ENCODE results near the gene BACH2. TPM values are rescaled to one million over a fixed set of nuclear protein-coding genes. Genes with fewer than 3 reads are reported as not detected.

BACH2 gene
- total and polyA plus RNA-seq, 2 of the 8 experiments (the other 6 are each of a cell fraction or from before 2014, with no cell fraction given) = 1.9 to 5.9 TPM

DNA sequence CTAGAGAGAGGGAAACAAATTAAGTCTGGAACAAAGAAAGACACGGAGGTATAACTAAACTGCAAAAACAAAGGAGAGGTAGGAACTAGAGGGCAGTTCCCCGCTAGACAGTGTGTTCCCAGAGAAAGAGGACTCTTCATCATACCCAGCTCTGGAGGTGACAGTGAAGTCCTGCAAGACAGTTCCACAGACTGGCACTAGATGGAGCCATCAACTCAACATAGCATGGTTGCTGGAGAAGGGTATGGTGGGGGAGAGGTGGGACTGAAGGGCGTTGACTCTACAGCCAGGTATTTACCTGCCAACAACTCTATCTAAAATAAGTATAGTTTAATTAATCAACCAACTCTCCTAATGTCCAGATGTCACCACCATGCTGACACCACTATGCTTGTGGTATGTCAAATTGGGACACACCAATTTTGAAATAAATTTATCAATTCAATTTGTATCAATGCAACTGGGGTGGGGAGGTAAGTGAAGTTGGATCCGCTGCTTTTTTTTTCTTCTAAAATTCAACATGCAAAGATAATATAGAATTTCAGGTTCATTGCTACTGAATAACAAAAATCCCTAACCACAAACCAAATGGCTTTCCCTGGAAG is 9.7 kb downstream of the BACH2 start:
- no peaks in the 10 kb centered on the region for H3K79me1 ChIP-seq (ENCODE audit: low read depth, low read length)
- H4K5ac ChIP-seq (ENCODE audit: insufficient read length, low read depth, low read length) = no peak overlapping the region
- no peak overlapping the region for H2BK120ac ChIP-seq (replicated peaks; ENCODE audit: low read depth, low read length)
- no peak overlapping the region for H3K27ac ChIP-seq (ENCODE audit: low read depth, low read length)
- H3K23ac ChIP-seq (ENCODE audit: insufficient read length) = no peak overlapping the region
- no peak overlapping the region for H3K56ac ChIP-seq (replicated peaks; ENCODE audit: insufficient read length, low read depth, low read length)
- H3K23me2 ChIP-seq (ENCODE audit: low read depth, low read length) = no peaks in the 10 kb centered on the region; the same call in 1 of the 2 replicates
- no peaks in the 10 kb centered on the region for H3K36me3 ChIP-seq (ENCODE audit: control insufficient read depth in 2 of 4, insufficient read depth in 4 of 4, low read length in 3 of 4)
- CTCF ChIA-PET (ENCODE audit: partially characterized antibody) = interaction anchor here (0.6 to 16.3 kb wide), 27 partner anchors 11 to 347 kb away, joined by 3 to 234 read pairs (median 5); no protein-coding TSS in a partner anchor
- FAIRE-seq (peak; percentile 88), DNase-seq (ENCODE audit: low read depth in 1 of 2, low spot score in 2 of 2) (peak; percentile 62 to 87)
- H4K91ac ChIP-seq (replicated peaks; ENCODE audit: insufficient read length, low read length) = no peak overlapping the region
- H3K9ac ChIP-seq (replicated peaks in 1 of 4; ENCODE audit: extremely low read depth in 1 of 4, low read depth in 3 of 4, low read length in 3 of 4) = no peak overlapping the region
- no peak overlapping the region for H4K8ac ChIP-seq (ENCODE audit: extremely low read depth, insufficient read depth, low read length)
- TF ChIP-seq BACH1 (IDR thresholded peaks at IDR 0.05; ENCODE audit: low read length) (peak; percentile 79; the same call in 1 of the 2 replicates), BRCA1 (IDR thresholded peaks at IDR 0.05; ENCODE audit: low read depth, low read length) (no peak), GABPA (IDR thresholded peaks at IDR 0.05; ENCODE audit: borderline replicate concordance, insufficient read depth, low read length) (no peak), SP2 (IDR thresholded peaks at IDR 0.05; ENCODE audit: low read length) (no peak), MAX (IDR thresholded peaks at IDR 0.05) (0 out of 2 replicates have a peak, but pooled peaks have one; percentile 29), TEAD4 (IDR thresholded peaks at IDR 0.05; ENCODE audit: low read depth, low read length) (peak; percentile 25; the same call in 1 of the 2 replicates), MAFK (IDR thresholded peaks at IDR 0.05; ENCODE audit: low read depth, low read length) (peak; percentile 57; the same call in 1 of the 2 replicates), RAD21 (IDR thresholded peaks at IDR 0.05 in 1 of 2, conservative IDR thresholded peaks at IDR 0.05 in 1 of 2; ENCODE audit: low read depth in 2 of 2, low read length in 2 of 2) (peak; percentile 99), YY1 (IDR thresholded peaks at IDR 0.05; ENCODE audit: low read depth, low read length) (peak; percentile 68; the same call in 1 of the 2 replicates), CTCF (IDR thresholded peaks at IDR 0.05; ENCODE audit: control extremely low read depth in 1 of 3, insufficient read depth in 1 of 3, low read depth in 1 of 3, low read length in 3 of 3) (peak; percentile 85 to 99 (median 97))
- POLR2A ChIA-PET (ENCODE audit: partially characterized antibody) = interaction anchor here (1.2 kb wide), 1 partner anchor 106 kb away, joined by 4 read pairs; no protein-coding TSS in a partner anchor
- H2AK5ac ChIP-seq (ENCODE audit: low read depth, low read length) = no peak overlapping the region
- peaks cover 7 to 19% (median 12%) of the 10 kb centered on the region in 4 experiments; a peak in 6 of 7 replicates for H3K4me1 ChIP-seq (replicated peaks in 1 of 4; ENCODE audit: control insufficient read depth in 3 of 4, insufficient read depth in 4 of 4, low read length in 3 of 4)
- H3K18ac ChIP-seq (ENCODE audit: extremely low read depth, low read length) = no peak overlapping the region
- H3K4ac ChIP-seq (replicated peaks; ENCODE audit: insufficient read length, low read depth, low read length) = no peak overlapping the region
- H3K4me2 ChIP-seq (ENCODE audit: insufficient read depth in 1 of 2, low read depth in 2 of 2, low read length in 2 of 2) = no peak overlapping the region
- H3K14ac ChIP-seq (ENCODE audit: insufficient read length) = no peak overlapping the region
- no peak overlapping the region for H3K4me3 ChIP-seq (ENCODE audit: extremely low read depth in 1 of 4, insufficient read depth in 2 of 4, low read depth in 3 of 4, low read length in 4 of 4)
- H2BK5ac ChIP-seq (ENCODE audit: low read depth, low read length) = no peak overlapping the region
- H2BK15ac ChIP-seq (ENCODE audit: low read length) = no peak overlapping the region
- H2BK12ac ChIP-seq (ENCODE audit: low read depth, low read length) = no peak overlapping the region
- no peaks in the 10 kb centered on the region for H3K9me3 ChIP-seq (ENCODE audit: insufficient read depth in 2 of 2, low read depth in 1 of 2, low read length in 1 of 2)
- no peak overlapping the region for H2AFZ ChIP-seq (ENCODE audit: low read length)
- no peak overlapping the region for H2BK20ac ChIP-seq (ENCODE audit: low read length)
- H3K27me3 ChIP-seq (replicated peaks in 1 of 4; ENCODE audit: control insufficient read depth in 3 of 4, extremely low read depth in 1 of 4, insufficient read depth in 3 of 4, low read length in 3 of 4) = no peaks in the 10 kb centered on the region
- no peaks in the 10 kb centered on the region for H4K20me1 ChIP-seq (replicated peaks in 1 of 2; ENCODE audit: control insufficient read depth in 1 of 2, insufficient read depth in 2 of 2, low read length in 2 of 2)
- 33% methylated on average over 4 of the region's 4 CpGs; no CpG with 5 or more reads in 1 of the 2 experiments for WGBS, 2 experiments (ENCODE audit: extremely low coverage in 1 of 2, insufficient coverage in 1 of 2, insufficient read length in 1 of 2, insufficient replicate concordance in 2 of 2, low coverage in 1 of 2, low lambda C conversion rate in 2 of 2, missing lambda C conversion rate in 1 of 2)
- no peaks in the 10 kb centered on the region for H3K79me2 ChIP-seq (ENCODE audit: control insufficient read depth in 1 of 2, insufficient read depth in 2 of 2, low read length in 2 of 2)
